GM12878 (cell line): ENCODE results near the gene DCLK2. TPM values are rescaled to one million over a fixed set of nuclear protein-coding genes. Genes with fewer than 3 reads are reported as not detected.

Source experiments
- ATAC-seq: fragments of 200-7000 bp; cut with Tn5 transposase; 3 replicates; pipeline ENCODE4 v1.9.1; 2020; ENCODE audit warnings: mild to moderate bottlenecking, moderate library complexity
- BruUV-seq: library from RNA; stranded (reverse); fragments of 400-500 nt; replicated peaks from 2 replicates; lab custom pipeline; 2021; lab: Mats Ljungman, UMichigan
- CTCF ChIA-PET: fragments of 300-600 bp; sonication (Branson Sonifier 250); formaldehyde crosslinking; extraction: SDS; loops from one replicate; lab custom pipeline; 2021; ENCODE audit warnings: inconsistent platforms; lab: Yijun Ruan, JAX
- POLR2A ChIA-PET: fragments of 350-600 bp; formaldehyde crosslinking; extraction: SDS; loops from one replicate; lab custom pipeline; 2021; ENCODE audit warnings: inconsistent platforms; lab: Charles Lee
- RAD21 ChIA-PET: fragments of 300-600 bp; sonication (Branson Sonifier 250); formaldehyde crosslinking; loops from one replicate; lab custom pipeline; 2023; ENCODE audit warnings: antibody characterized with exemption; ENCODE audit not compliant: unreplicated experiment; lab: Charles Lee
- SMC1A ChIA-PET: fragments of 300-600 bp; sonication (Branson Sonifier 250); formaldehyde crosslinking; loops from one replicate; lab custom pipeline; 2023; ENCODE audit not compliant: unreplicated experiment, uncharacterized antibody; lab: Charles Lee
- DNase-seq: peaks from one replicate; pipeline ENCODE4 v3.0.0-alpha.2; 2011; ENCODE audit warnings: low read depth, low spot score
- FAIRE-seq: peaks from 3 replicates; lab custom pipeline; 2011; peaks lifted over from hg19 to GRCh38; lab: Jason Lieb, UNC
- H2AFZ ChIP-seq: 2 replicates; pipeline ENCODE4 v1.6.0; 2011; ENCODE audit warnings: low read depth, low read length, control low read depth; ENCODE audit not compliant: control insufficient read depth
- H3K27ac ChIP-seq: 2 replicates; pipeline ENCODE4 v1.5.1; 2011; ENCODE audit warnings: control low read depth; ENCODE audit not compliant: control insufficient read depth, insufficient read depth
- H3K27me3 ChIP-seq, 2 experiments: replicated peaks in 1 of 2; 2 replicates each; pipeline versions ENCODE4 v1.6.0 to v1.6.1; 2011; ENCODE audit warnings: low read length in 1 of 2; ENCODE audit not compliant: control insufficient read depth in 2 of 2, insufficient read depth in 2 of 2
- H3K36me3 ChIP-seq, 2 experiments: 2 replicates each; pipeline ENCODE4 v1.5.1; 2011; ENCODE audit warnings: low read length in 1 of 2; ENCODE audit not compliant: control insufficient read depth in 2 of 2, insufficient read depth in 2 of 2
- H3K4me1 ChIP-seq: 2 replicates; pipeline ENCODE4 v1.6.1; 2011; ENCODE audit warnings: mild to moderate bottlenecking, low read length, moderate library complexity, mixed read lengths; ENCODE audit not compliant: control insufficient read depth, insufficient read depth
- H3K4me2 ChIP-seq: 2 replicates; pipeline ENCODE4 v1.6.0; 2011; ENCODE audit warnings: control low read depth; ENCODE audit not compliant: control insufficient read depth, insufficient read depth
- H3K4me3 ChIP-seq: fragments of 200-600 bp; sonication (generic); 2 replicates; pipeline ENCODE4 v1.5.1; 2016
- H3K79me2 ChIP-seq: 2 replicates; pipeline ENCODE4 v1.6.0; 2011; ENCODE audit warnings: low read length; ENCODE audit not compliant: control insufficient read depth, insufficient read depth
- H3K9ac ChIP-seq: 2 replicates; pipeline ENCODE4 v1.8.0; 2011; ENCODE audit warnings: low read length, control low read depth, mixed read lengths; ENCODE audit not compliant: control insufficient read depth, insufficient read depth
- H3K9me3 ChIP-seq: replicated peaks from 3 replicates; pipeline ENCODE4 v1.5.1; 2011; ENCODE audit warnings: mild to moderate bottlenecking, low read length; ENCODE audit not compliant: control insufficient read depth, insufficient read depth
- H4K20me1 ChIP-seq: 2 replicates; pipeline ENCODE4 v1.6.0; 2011; ENCODE audit not compliant: control insufficient read depth, insufficient read depth
- ASH2L ChIP-seq: fragments of 300-600, 200-600 bp; sonication (generic); IDR thresholded peaks from 2 replicates; pipeline ENCODE4 v1.6.1; 2017; ENCODE audit warnings: low read depth, mild to moderate bottlenecking, borderline replicate concordance
- BCL3 ChIP-seq: IDR thresholded peaks from 2 replicates; pipeline ENCODE4 v1.6.1; 2011; ENCODE audit warnings: borderline replicate concordance, low read depth, mild to moderate bottlenecking, moderate library complexity, low read length; ENCODE audit not compliant: insufficient read depth, poor library complexity, severe bottlenecking
- DPF2 ChIP-seq: fragments of 450-650 bp; IDR thresholded peaks from 2 replicates; pipeline ENCODE4 v1.6.1; 2017; ENCODE audit warnings: mild to moderate bottlenecking
- EZH2 ChIP-seq: IDR thresholded peaks from 2 replicates; pipeline ENCODE4 v1.6.1; 2012; ENCODE audit warnings: low read depth, mild to moderate bottlenecking, control low read depth, inconsistent platforms, low read length, borderline replicate concordance; ENCODE audit not compliant: control insufficient read depth
- GABPA ChIP-seq: IDR thresholded peaks from 2 replicates; pipeline ENCODE4 v1.6.1; 2014; ENCODE audit warnings: antibody characterized with exemption, low read depth, mild to moderate bottlenecking, inconsistent platforms
- MYC ChIP-seq: IDR thresholded peaks from 2 replicates; pipeline ENCODE4 v1.6.1; 2011; ENCODE audit warnings: mild to moderate bottlenecking, low read length, moderate library complexity, inconsistent platforms; ENCODE audit not compliant: insufficient read depth, insufficient replicate concordance, insufficient read length, severe bottlenecking
- NFXL1 ChIP-seq: fragments of 450-650 bp; IDR thresholded peaks from 2 replicates; pipeline ENCODE4 v1.6.1; 2017; ENCODE audit warnings: antibody characterized with exemption, mild to moderate bottlenecking, borderline replicate concordance
- PAX5 ChIP-seq: IDR thresholded peaks from 2 replicates; pipeline ENCODE4 v1.6.1; 2011; ENCODE audit warnings: low read depth, low read length, borderline replicate concordance
- SMC3 ChIP-seq: IDR thresholded peaks from 2 replicates; pipeline ENCODE4 v1.6.1; 2011; ENCODE audit warnings: low read length, improper control_type of control experiment, borderline replicate concordance
- TCF12 ChIP-seq: IDR thresholded peaks from 2 replicates; pipeline ENCODE4 v1.6.1; 2011; ENCODE audit warnings: low read depth, mild to moderate bottlenecking, low read length
- ZNF592 ChIP-seq: fragments of 450-650 bp; IDR thresholded peaks from 2 replicates; pipeline ENCODE4 v1.6.1; 2017; ENCODE audit warnings: mild to moderate bottlenecking, moderate library complexity
- ZNF687 ChIP-seq: fragments of 450-650 bp; IDR thresholded peaks from 2 replicates; pipeline ENCODE4 v1.6.1; 2017; ENCODE audit warnings: mild to moderate bottlenecking, moderate library complexity
- WGBS: methylation state at CpG from one replicate; pipeline ENCODE4 v1.1.6; 2016; ENCODE audit warnings: low lambda C conversion rate; ENCODE audit not compliant: insufficient replicate concordance, insufficient coverage; ENCODE audit errors: missing lambda C conversion rate; 5-methylcytosine and 5-hydroxymethylcytosine counted together
- in situ Hi-C: fragments of 300-500 bp; cut with MboI; formaldehyde crosslinking; loops from 9 replicates; pipeline ENCODE4 v1.14.3; 2018; ENCODE audit warnings: mixed read lengths
- intact Hi-C: fragments of 100-400 bp; cut with micrococcal nuclease; formaldehyde crosslinking; loops from one replicate; pipeline ENCODE4 v1.14.2; 2022; ENCODE audit not compliant: unreplicated experiment
- polyA plus RNA-seq, 11 experiments: library from polyadenylated mRNA; depleted of rRNA in 4 of 11; unstranded in 6 of 11; stranded (reverse) in 5 of 11; fragments of >200 nt; fragmentation: Nextera tagmentation in 4 of 11; fragmentation: Illumina TruSeq in 1 of 11; extraction: Ambion mirVana in 4 of 11; extraction: Trizol in 1 of 11; gene quantifications; 1 replicate in 1 of 11; 2 replicates in 10 of 11; pipeline versions ENCODE4 v1.2.1 to v1.2.3, GENCODE V29; 2011 to 2016; ENCODE audit warnings: inconsistent platforms in 2 of 11, missing spikeins in 2 of 11, low read depth in 1 of 11
- total RNA-seq, 4 experiments: library from RNA; depleted of rRNA in 3 of 4; stranded (reverse); fragments of >200 nt in 3 of 4; fragmentation: Illumina TruSeq in 1 of 4; extraction: Trizol in 1 of 4; gene quantifications; 2 replicates each; pipeline versions ENCODE4 v1.2.1 to v1.2.3, GENCODE V29; 2013 to 2021

The DCLK2 gene
- total and polyA plus RNA-seq, 10 of the 15 experiments (the other 5 are each of a cell fraction or from before 2014, with no cell fraction given) = not detected

- Histone ChIP-seq H3K4me1 (no peaks in the 10 kb centered on the region), H3K27ac (no peak overlapping the region), H3K9ac (no peak overlapping the region), H4K20me1 (no peaks in the 10 kb centered on the region), H3K4me3 (no peak overlapping the region), H3K79me2 (no peaks in the 10 kb centered on the region), H2AFZ (no peak overlapping the region), H3K9me3 (no peaks in the 10 kb centered on the region), H3K4me2 (no peak overlapping the region), H3K27me3 (no peaks in the 10 kb centered on the region; a peak in 1 of 4 replicates), H3K36me3 (no peaks in the 10 kb centered on the region)
- intact Hi-C loops (no loop called here), in situ Hi-C loops (no loop called here)
- no peak for DNase-seq
- RAD21 ChIA-PET = no interaction called here
- SMC1A ChIA-PET = interaction anchor here (1.0 kb wide), 1 partner anchor 10 kb away, joined by 3 read pairs; no protein-coding TSS in a partner anchor
- no TSS peak for BruUV-seq
- no peak for FAIRE-seq
- WGBS = 17% methylated on average over 6 of the region's 6 CpGs
- no peak for ATAC-seq
- CTCF ChIA-PET = no interaction called here
- POLR2A ChIA-PET = no interaction called here
- TF ChIP-seq ASH2L (no peak), ZNF687 (no peak), NFXL1 (no peak), MYC (no peak), TCF12 (no peak), DPF2 (no peak), EZH2 (no peak), ZNF592 (no peak), GABPA (no peak), PAX5 (no peak), SMC3 (no peak), BCL3 (no peak)
Measured at GRCh38 chr4:150065740-150066139, 12.5 kb upstream of the DCLK2 start.
